ENCODE data around the gene PRKCB.
"Not testable (repeated sequence)": the region's sequence is repeated elsewhere in the genome, so short reads cannot be mapped to it uniquely, and the experiment has no call there.

The PRKCB gene

DNA sequence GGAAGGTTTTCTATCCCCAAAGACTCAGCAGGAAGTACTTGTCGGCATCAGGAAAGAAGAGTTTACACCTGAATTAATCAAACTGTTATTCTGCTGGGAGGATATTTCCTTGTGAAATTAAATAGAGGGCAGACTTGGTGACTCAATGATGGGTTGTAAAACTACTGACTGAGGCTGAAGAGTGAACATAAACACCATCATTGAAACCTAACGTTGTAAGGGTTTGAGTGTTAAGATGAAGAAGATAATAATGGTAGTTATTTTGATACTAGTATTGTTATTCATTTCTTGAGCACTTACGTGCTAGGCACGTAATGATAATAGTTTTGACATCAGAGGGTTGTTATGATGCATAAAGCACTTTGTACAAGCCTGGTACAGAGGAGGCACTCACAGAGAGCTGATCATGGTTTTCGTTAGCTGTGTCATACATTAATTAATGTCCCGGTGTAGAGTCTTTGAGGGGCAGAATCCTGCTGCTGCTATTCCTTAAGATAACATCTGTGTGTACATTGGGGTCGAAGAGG lies 356.2 kb downstream of the PRKCB start:
- no peak for DNase-seq

DNA sequence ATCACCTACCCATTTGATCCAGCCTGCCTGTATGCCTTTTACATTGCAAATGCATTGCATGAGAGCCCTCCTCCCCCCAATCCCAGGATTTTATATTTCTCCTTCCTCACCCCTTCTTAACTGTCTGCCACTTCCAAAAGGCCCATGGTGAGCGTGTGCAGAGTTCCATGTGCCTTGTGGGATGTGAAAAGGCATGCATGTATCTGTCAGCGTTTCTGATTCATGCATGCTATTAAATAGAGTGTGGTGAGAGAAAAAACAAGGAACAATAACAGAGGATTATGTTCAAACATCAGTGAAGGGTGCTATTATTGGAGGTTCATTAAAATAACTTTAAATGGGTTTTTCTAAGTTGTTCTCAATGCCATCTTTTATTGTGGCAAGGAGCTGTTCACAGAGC lies 359.4 kb downstream of the PRKCB start:
- no peak for DNase-seq

DNA sequence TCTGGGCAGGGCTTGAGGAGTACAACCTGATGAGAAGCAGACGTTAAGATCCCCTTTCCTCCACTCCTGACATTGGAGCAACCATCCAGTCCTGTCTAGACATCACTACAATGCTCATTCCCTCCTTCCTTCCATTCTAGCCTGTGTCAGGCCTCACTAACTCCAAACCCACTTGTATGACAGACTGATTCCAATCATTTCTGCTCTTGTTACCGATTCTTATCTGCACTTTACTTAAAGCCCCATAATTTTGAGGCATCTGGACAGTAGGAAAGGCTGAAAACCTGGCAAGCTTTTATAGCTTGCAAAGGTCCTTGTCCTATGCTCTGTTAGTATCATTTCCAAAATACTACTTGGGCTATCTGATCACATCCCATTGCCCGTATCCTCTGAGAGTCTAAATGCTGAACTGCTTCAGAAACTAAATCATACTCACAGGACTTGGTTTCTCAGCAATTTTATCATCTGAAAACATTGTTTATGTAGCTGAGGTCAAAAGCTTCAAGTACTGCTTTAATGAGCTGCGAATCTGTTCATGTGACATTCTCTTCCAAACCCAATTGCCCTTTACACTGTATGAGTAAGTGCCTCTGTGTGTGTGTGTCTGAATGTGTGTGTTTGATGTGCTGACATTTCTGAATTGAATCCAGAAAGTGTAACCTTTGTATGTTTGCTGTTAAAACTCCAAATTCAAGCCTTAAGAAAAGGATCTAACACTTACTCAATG lies 363.2 kb downstream of the PRKCB start:
- DNase-seq: no peak

DNA sequence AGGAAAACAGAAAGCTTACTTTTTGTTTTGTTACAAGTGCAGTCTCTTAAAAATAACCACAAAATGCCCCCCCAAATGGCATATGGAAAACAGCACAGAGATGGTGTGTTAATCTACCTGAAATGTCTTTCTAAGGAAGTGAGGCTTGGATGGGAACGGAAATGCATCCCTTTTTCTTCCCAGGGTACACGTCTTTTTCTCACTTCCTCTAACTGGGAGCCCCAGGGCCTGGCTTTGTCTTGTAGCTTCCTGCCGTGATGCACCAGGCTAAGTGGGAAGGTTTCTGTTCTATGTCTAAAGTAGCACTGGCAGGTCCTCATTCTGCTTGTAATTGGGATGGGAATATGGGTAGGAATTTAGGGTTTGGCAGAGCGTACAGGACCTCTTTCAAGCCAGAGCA lies 367.9 kb downstream of the PRKCB start:
- DNase-seq: no peak

GRCh38 chr16:24204150-24204665 lies 368.4 kb downstream of the PRKCB start:
- no peak for DNase-seq

GRCh38 chr16:24206926-24207325 lies 371.1 kb downstream of the PRKCB start:
- DNase-seq: no peak

- no peak for DNase-seq
Observed at GRCh38 chr16:24208710-24209109, 372.9 kb downstream of the PRKCB start.

DNA sequence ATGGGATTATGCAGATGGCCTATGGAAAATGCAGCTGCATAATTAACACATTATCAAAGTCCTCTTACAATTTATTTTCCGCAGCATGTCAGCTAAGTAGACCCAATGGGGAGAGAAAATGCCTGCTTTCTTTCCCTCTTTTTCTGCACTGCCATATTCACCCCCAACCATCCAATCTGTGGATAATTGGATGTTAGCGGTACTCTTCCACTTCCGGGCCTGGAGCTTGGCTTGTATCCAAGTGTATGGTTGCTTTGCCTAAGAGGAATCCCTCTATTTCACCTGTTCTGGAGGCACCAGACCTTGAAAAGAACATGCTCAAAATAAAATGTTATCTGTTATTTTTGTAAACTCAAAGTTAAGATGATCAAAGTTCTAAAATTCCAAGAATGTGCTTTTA lies 379.2 kb downstream of the PRKCB start:
- DNase-seq: no peak

DNA sequence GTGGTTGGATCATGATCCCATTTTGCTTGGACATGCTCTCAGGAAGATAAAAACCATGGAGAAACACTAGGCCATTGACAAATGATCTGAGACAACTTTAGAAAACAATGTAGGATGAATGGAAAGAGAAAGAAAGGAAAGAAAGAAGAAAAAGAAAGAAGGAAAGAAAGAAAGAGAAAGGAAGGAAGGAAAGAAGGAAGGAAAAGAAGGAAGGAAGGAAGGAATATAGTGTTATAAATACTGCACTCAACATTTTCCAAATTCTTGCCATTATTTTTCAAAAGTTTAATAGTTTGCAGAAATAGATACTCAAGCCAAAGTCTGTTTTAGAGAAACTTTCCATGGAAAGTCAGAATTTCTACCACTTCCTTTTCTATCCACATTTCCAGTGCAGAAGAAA lies 381.2 kb downstream of the PRKCB start:
- DNase-seq: no peak

GRCh38 chr16:24217461-24217860 lies 381.7 kb downstream of the PRKCB start:
- DNase-seq: no peak

DNA sequence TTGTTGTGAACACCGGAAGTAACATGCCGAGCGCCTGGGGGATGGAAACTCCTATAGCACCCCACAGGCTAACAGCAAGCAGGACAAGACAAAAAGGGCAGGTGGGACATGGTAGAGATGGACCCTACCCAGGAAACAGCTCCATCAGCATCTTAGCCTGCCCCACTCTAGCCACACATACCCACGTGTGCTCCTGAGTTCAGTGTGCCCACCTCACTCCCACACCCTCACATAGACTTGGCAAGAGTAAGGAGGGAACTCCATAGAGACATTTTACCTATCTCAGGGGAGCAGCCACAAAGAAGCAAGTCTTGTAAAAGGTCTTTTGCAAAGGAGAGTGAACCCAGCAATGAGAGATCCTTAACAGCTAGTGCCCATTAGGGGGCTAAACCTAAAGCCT lies 382.5 kb downstream of the PRKCB start:
- DNase-seq: no peak

GRCh38 chr16:24221219-24221618 lies 385.4 kb downstream of the PRKCB start:
- no peak for DNase-seq

- no peak for DNase-seq
Observed at GRCh38 chr16:24228514-24228913, 392.7 kb downstream of the PRKCB start.

GRCh38 chr16:24232936-24233335 lies 397.2 kb downstream of the PRKCB start:
- no peak for DNase-seq

GRCh38 chr16:24234737-24235136 lies 399.0 kb downstream of the PRKCB start:
- no peak for DNase-seq

DNA sequence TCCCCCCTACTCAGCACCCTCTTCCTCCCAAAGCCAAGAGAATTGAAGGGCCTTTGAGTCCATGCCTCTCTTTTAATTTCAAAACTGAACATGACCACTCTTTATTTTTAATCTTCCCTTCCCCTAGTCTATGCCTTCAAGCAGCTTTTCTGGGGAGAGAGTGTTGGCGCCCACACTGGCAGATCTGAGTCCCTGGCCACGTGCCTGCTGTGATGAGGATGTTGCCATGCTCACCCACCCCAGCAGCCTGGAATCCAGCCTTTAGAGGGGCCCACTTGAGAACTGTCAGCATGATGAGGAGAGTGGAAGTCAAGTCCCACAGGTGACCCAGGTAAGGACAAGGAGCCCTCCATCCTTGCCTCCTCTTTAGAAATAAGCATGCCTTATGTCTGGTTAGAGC lies 400.0 kb downstream of the PRKCB start:
- DNase-seq: no peak

DNA sequence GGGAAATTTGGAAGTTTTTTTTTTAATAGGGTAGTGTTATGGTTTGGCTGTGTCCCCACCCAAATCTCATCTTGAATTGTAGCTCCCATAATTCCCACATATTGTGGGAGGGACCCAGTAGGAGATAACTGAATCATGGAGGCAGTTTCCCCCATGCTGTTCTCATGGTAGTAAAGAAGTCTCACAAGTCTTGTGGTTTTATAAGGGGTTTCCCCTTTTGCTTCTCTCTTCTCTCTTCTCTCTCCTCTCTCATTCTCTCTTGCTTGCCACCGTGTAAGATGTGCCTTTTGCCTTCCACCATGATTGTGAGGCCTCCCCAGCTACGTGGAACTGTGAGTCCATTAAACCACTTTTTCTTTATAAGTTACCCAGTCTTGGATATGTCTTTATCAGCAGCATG lies 403.1 kb downstream of the PRKCB start:
- not testable (repeated sequence) for DNase-seq

DNA sequence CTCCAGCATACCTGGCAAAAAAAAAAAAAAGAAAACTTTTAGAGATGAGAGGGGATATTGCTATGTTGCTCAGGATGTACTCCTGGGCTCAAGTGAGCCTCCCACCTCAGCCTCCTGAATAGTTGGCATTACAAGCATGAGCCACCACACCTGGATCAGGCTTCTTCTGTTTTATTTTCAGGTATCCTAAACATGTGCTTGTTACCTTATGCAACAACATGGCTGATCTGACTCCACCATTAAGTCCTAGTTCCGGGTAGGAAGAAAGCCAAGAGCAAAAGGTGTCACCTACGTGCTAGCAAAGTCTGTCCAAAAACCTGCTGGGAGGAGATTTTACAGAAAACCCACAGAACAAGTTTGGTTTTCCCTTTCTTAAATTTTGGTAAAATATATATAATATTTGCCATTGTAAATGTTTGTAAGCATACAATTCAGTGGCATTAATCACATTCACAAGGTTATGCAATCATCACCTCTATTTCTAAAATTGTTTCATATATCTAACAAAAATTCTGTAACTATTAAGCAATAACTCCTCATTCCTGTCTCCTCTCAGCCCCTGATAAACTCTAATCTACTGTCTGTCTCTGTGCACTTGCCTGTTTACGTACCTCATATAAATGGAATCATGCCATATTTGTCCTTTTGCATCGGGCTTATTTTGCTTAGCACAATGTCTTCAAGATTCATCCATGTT lies 411.3 kb downstream of the PRKCB start:
- DNase-seq: no peak

DNA sequence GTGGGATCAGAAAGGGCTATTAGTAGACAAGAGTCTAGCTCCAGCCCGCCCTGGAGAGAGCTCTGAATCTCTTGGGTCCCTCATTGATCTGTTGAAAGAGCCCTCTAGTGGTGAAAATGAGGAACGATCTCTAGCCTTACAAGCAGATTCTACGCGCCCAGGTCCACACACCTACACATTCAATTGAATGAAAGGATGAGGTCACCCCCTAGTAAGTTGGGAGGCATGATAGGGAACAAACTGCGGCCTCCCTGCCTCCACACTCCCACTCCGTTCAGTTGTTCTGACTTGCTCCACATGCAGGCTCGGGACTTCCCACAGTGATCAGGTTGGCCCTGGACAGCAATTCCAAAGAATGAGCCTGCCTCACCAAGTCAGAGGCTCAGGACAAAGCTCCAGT lies 417.4 kb downstream of the PRKCB start:
- DNase-seq: peak; percentile 8

DNA sequence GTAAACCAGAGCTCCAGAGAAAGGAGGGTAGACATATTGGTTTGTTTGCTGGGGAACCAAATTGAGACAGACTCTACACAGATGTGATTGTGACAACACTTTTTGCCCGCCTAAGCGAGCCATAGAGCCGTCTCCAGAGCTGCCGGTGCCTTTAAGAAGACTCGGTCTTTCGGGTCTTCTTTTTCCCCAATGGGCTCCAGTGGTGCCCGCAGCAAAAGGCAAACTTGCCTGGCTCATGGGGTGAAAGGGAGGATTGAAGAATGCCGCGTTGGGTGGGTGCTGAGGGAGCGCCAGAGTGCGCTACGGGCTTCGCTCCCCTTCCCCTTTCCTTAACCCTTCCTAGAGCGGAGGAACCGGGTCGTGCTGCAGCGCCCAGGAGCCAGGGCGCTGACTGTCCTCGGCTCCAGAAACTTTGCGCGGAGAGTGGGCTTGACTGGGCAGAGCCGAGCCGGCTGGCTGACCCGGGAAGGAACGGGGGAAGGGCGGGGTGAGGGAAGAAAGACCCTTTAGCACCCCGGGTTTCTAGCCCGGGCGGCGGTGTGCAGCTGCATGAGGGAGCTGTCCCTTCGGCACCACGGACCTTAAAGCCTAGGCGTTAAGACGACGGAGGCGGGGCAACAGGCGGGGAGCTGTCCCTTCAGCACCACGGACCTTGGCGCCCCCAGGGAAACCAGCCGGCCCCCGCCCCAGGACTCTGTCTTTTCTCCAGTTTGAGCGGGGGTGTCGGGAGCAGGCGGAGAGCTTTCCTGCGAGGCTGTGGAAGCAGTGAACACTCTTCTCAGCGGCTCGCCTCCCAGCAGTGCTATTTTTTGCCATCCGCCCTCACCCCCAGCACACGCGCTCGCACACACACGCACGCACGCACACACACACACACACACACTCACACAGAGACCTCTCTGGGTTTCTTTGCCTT lies 419.9 kb downstream of the PRKCB start, which contains the start of gene CACNG3:
TSS of gene CACNG3 (plus strand) at position 880 of the 916 bp plus-strand sequence. CDS start 420 bp downstream, outside the sequence.
- DNase-seq: no peak

- DNase-seq: no peak
Observed at GRCh38 chr16:24257958-24258357, 422.2 kb downstream of the PRKCB start.

GRCh38 chr16:24258791-24259190 lies 423.0 kb downstream of the PRKCB start:
- no peak for DNase-seq

GRCh38 chr16:24262816-24263215 lies 427.0 kb downstream of the PRKCB start:
- DNase-seq: no peak
